ENCODE data around the gene GABBR2. TPM values are rescaled to one million over a fixed set of nuclear protein-coding genes. Genes with fewer than 3 reads are reported as not detected.

The GABBR2 gene
- total RNA-seq, 2 experiments from 2014 or later, result not detected

DNA sequence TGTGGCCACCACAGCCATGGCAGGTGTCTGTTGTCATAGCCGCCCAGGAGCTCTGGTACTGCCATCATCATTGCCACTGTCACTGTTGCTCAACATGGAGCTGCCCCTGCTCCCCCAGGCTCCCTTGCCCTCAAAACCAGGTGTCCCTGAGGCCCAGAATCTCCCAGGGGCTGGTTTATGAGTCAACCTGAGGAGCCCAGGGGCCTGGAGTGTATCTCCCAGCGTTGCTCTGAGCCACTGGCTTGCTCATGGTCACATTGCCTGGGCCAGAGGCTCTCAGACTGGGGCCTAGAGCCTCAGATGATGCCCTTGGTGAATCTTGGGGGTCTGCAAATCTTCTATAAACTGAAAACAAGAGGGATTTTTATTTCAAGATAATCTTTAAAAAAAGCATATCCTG is 428.6 kb downstream of the GABBR2 start:
- no peak for DNase-seq (ENCODE audit: low spot score)
- no peaks in the 10 kb centered on the region for H3K36me3 ChIP-seq (ENCODE audit: insufficient read depth, low read length)
- no peak overlapping the region for H3K27ac ChIP-seq (ENCODE audit: low read depth, low read length, poor library complexity, severe bottlenecking)
- intact Hi-C loops (cut with micrococcal nuclease; ENCODE audit: unreplicated experiment), result no loop called here
- no peaks in the 10 kb centered on the region for H3K9me3 ChIP-seq (ENCODE audit: low read length)
- ChIA-PET POLR2A (no interaction called here), CTCF (ENCODE audit: unreplicated experiment) (no interaction called here)
- H3K4me3 ChIP-seq (ENCODE audit: low read depth, low read length, poor library complexity, severe bottlenecking), result no peak overlapping the region
- no peak overlapping the region for H3K4me2 ChIP-seq (ENCODE audit: low read length)
- no peaks in the 10 kb centered on the region for H3K9me2 ChIP-seq (ENCODE audit: insufficient read depth, low read length)
- no peaks in the 10 kb centered on the region for H3K4me1 ChIP-seq (ENCODE audit: insufficient read depth, low read length, poor library complexity, severe bottlenecking)
- H4K20me1 ChIP-seq (ENCODE audit: insufficient read depth, low read length), result no peaks in the 10 kb centered on the region
- BruUV-seq (replicated peaks), result no TSS peak
- no peaks in the 10 kb centered on the region for H3K79me2 ChIP-seq (ENCODE audit: insufficient read depth, low read depth, low read length)
- H2AFZ ChIP-seq (ENCODE audit: low read length), result no peak overlapping the region
- no peak for TF ChIP-seq EZH2phosphoT487 (IDR thresholded peaks at IDR 0.05; ENCODE audit: borderline replicate concordance, low read depth, low read length)
- TF ChIP-seq, protein P1, sequence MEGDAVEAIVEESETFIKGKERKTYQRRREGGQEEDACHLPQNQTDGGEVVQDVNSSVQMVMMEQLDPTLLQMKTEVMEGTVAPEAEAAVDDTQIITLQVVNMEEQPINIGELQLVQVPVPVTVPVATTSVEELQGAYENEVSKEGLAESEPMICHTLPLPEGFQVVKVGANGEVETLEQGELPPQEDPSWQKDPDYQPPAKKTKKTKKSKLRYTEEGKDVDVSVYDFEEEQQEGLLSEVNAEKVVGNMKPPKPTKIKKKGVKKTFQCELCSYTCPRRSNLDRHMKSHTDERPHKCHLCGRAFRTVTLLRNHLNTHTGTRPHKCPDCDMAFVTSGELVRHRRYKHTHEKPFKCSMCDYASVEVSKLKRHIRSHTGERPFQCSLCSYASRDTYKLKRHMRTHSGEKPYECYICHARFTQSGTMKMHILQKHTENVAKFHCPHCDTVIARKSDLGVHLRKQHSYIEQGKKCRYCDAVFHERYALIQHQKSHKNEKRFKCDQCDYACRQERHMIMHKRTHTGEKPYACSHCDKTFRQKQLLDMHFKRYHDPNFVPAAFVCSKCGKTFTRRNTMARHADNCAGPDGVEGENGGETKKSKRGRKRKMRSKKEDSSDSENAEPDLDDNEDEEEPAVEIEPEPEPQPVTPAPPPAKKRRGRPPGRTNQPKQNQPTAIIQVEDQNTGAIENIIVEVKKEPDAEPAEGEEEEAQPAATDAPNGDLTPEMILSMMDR (conservative IDR thresholded peaks at IDR 0.05; ENCODE audit: low read length), result no peak

DNA sequence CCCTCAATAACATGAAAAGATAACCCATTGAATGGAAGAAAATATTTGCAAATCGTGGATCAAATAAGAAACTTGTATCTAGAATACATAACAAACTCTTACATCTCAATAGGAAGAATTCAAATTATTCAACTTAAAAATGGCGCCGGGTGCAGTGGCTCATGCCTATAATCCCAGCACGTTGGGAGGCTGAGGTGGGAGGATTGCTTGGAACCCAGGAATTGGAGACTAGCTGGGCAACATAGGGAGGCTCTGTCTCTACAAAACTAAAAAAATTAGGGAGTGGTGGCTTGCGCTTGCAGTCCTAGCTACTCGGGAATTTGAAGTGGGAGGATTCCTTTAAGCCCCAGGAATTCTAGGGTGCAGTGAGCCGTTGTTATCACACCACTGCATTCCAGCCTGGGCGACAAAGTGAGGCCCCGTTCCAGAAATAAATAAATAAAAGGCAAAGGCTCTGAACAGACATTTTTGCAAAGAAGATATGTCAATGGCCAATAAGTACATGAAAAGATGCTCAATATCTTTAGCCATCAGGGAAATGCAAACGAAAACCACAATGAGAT is 431.7 kb downstream of the GABBR2 start:
- H3K36me3 ChIP-seq (ENCODE audit: insufficient read depth, low read length), result no peaks in the 10 kb centered on the region
- TF ChIP-seq, protein P1 (conservative IDR thresholded peaks at IDR 0.05; ENCODE audit: low read length), result no peak
- TF ChIP-seq EZH2phosphoT487 (IDR thresholded peaks at IDR 0.05; ENCODE audit: borderline replicate concordance, low read depth, low read length), result no peak
- no TSS peak for BruUV-seq (replicated peaks)
- POLR2A ChIA-PET, result no interaction called here
- intact Hi-C loops (cut with micrococcal nuclease; ENCODE audit: unreplicated experiment), result no loop called here
- H3K9me3 ChIP-seq (ENCODE audit: low read length), result no peaks in the 10 kb centered on the region
- DNase-seq (ENCODE audit: low spot score), result no peak
- H4K20me1 ChIP-seq (ENCODE audit: insufficient read depth, low read length), result no peaks in the 10 kb centered on the region
- H2AFZ ChIP-seq (ENCODE audit: low read length), result no peak overlapping the region
- CTCF ChIA-PET (ENCODE audit: unreplicated experiment), result no interaction called here
- no peak overlapping the region for H3K4me2 ChIP-seq (ENCODE audit: low read length)
- H3K79me2 ChIP-seq (ENCODE audit: insufficient read depth, low read depth, low read length), result no peaks in the 10 kb centered on the region
- no peak overlapping the region for H3K27ac ChIP-seq (ENCODE audit: low read depth, low read length, poor library complexity, severe bottlenecking)
- no peaks in the 10 kb centered on the region for H3K9me2 ChIP-seq (ENCODE audit: insufficient read depth, low read length)
- no peak overlapping the region for H3K4me3 ChIP-seq (ENCODE audit: low read depth, low read length, poor library complexity, severe bottlenecking)
- no peaks in the 10 kb centered on the region for H3K4me1 ChIP-seq (ENCODE audit: insufficient read depth, low read length, poor library complexity, severe bottlenecking)

DNA sequence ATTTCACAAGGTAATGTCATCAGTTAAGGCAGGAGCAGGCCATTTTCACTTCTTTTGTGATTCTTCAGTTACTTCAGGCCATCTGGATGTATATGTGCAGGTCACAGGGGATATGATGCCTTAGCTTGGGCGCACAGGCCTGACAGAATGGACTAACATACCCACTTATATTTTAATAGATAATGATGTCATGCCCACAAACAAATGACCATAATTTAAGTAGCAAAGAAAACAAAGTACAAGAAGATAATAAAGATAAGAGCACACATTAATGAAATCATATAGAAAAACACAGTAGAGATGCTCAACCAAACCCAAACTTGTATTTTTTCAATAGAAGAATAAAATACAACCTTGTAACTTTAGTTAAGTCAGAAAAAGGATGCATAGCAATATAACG is 433.6 kb downstream of the GABBR2 start:
- no peak overlapping the region for H3K4me2 ChIP-seq (ENCODE audit: low read length)
- no peak overlapping the region for H3K4me3 ChIP-seq (ENCODE audit: low read depth, low read length, poor library complexity, severe bottlenecking)
- H2AFZ ChIP-seq (ENCODE audit: low read length), result no peak overlapping the region
- no peak overlapping the region for H3K27ac ChIP-seq (ENCODE audit: low read depth, low read length, poor library complexity, severe bottlenecking)
- POLR2A ChIA-PET, result no interaction called here
- H3K79me2 ChIP-seq (ENCODE audit: insufficient read depth, low read depth, low read length), result no peaks in the 10 kb centered on the region
- no peaks in the 10 kb centered on the region for H3K9me3 ChIP-seq (ENCODE audit: low read length)
- CTCF ChIA-PET (ENCODE audit: unreplicated experiment), result no interaction called here
- H3K9me2 ChIP-seq (ENCODE audit: insufficient read depth, low read length), result no peaks in the 10 kb centered on the region
- TF ChIP-seq EZH2phosphoT487 (IDR thresholded peaks at IDR 0.05; ENCODE audit: borderline replicate concordance, low read depth, low read length), result no peak
- TF ChIP-seq, protein P1 (conservative IDR thresholded peaks at IDR 0.05; ENCODE audit: low read length), result no peak
- H4K20me1 ChIP-seq (ENCODE audit: insufficient read depth, low read length), result no peaks in the 10 kb centered on the region
- intact Hi-C loops (cut with micrococcal nuclease; ENCODE audit: unreplicated experiment), result no loop called here
- H3K4me1 ChIP-seq (ENCODE audit: insufficient read depth, low read length, poor library complexity, severe bottlenecking), result no peaks in the 10 kb centered on the region
- DNase-seq (ENCODE audit: low spot score), result no peak
- H3K36me3 ChIP-seq (ENCODE audit: insufficient read depth, low read length), result no peaks in the 10 kb centered on the region
- no TSS peak for BruUV-seq (replicated peaks)
